Natural killer cell (primary cell): ENCODE data around the gene DYNC1H1. TPM values are rescaled to one million over a fixed set of nuclear protein-coding genes. Genes with fewer than 3 reads are reported as not detected.

ENCODE experiments used
- ATAC-seq, 3 donors: fragments of 150-1000 bp in 2 of 3; fragments of 200-7000 bp in 1 of 3; cut with Tn5 transposase; 1 replicate in 1 of 3; 2 replicates in 2 of 3; pipeline ENCODE4 v1.10.0; 2021; ENCODE audit warnings: mild to moderate bottlenecking in 2 of 3, moderate library complexity in 2 of 3
- DNase-seq, 2 donors: peaks; one replicate each; pipeline versions ENCODE4 v3.0.0 to v3.0.0-alpha.2; 2013 to 2021; ENCODE audit warnings: mixed read lengths in 1 of 2
- H3K27ac ChIP-seq: one replicate; pipeline ENCODE4 v1.5.1; 2013; ENCODE audit warnings: mild to moderate bottlenecking, low read length
- H3K27me3 ChIP-seq: one replicate; pipeline ENCODE4 v1.6.1; 2013; ENCODE audit warnings: low read length; ENCODE audit not compliant: control insufficient read depth, insufficient read depth
- H3K36me3 ChIP-seq: one replicate; pipeline ENCODE4 v1.6.1; 2013; ENCODE audit warnings: low read length; ENCODE audit not compliant: control insufficient read depth, insufficient read depth
- H3K4me1 ChIP-seq: one replicate; pipeline ENCODE4 v1.6.1; 2013; ENCODE audit warnings: low read length; ENCODE audit not compliant: control insufficient read depth, insufficient read depth
- H3K4me3 ChIP-seq: one replicate; pipeline ENCODE4 v1.5.1; 2013; ENCODE audit warnings: low read length
- H3K9me3 ChIP-seq: one replicate; pipeline ENCODE4 v1.6.1; 2013; ENCODE audit warnings: low read length; ENCODE audit not compliant: control insufficient read depth, insufficient read depth
- H3K27ac Mint-ChIP-seq, 2 donors: one replicate each; pipeline ENCODE4 v1.8.0; 2022; ENCODE audit warnings: mild to moderate bottlenecking in 2 of 2, mixed read lengths in 2 of 2, moderate library complexity in 1 of 2
- H3K27me3 Mint-ChIP-seq, 2 donors: one replicate each; pipeline ENCODE4 v1.8.0; 2022; ENCODE audit warnings: low read depth in 2 of 2, mixed read lengths in 2 of 2
- H3K36me3 Mint-ChIP-seq: one replicate; pipeline ENCODE4 v1.8.0; 2022; ENCODE audit warnings: mixed read lengths
- H3K4me1 Mint-ChIP-seq, 2 donors: one replicate each; pipeline ENCODE4 v1.8.0; 2022; ENCODE audit warnings: mixed read lengths in 2 of 2
- H3K4me3 Mint-ChIP-seq: one replicate; pipeline ENCODE4 v1.8.0; 2022; ENCODE audit warnings: mild to moderate bottlenecking, moderate library complexity, mixed read lengths
- H3K9me3 Mint-ChIP-seq, 2 donors: one replicate each; pipeline ENCODE4 v1.8.0; 2022; ENCODE audit warnings: mixed read lengths in 2 of 2
- CTCF ChIP-seq: fragments of 200-600 bp; IDR thresholded peaks from one replicate; pipeline ENCODE4 v1.8.0; 2022; ENCODE audit warnings: antibody characterized with exemption
- WGBS: methylation state at CpG from one replicate; pipeline ENCODE4 v1.1.7; 2013; ENCODE audit warnings: missing lambda C conversion rate; ENCODE audit not compliant: insufficient coverage; 5-methylcytosine and 5-hydroxymethylcytosine counted together
- intact Hi-C: fragments of 100-400 bp; cut with micrococcal nuclease; formaldehyde crosslinking; loops from one replicate; pipeline ENCODE4 v1.14.2; 2022
- total RNA-seq, 4 donors: library from RNA; stranded (reverse); fragments of 120-200 nt in 1 of 4; gene quantifications; one replicate each; pipeline versions ENCODE4 v1.2.3 to v1.2.4, GENCODE V29; 2013 to 2022

The DYNC1H1 gene
- total RNA-seq, 3 donors from 2014 or later (not counting 1 experiment from before 2014, with no cell fraction given), result 313 to 381 (median 349) TPM

DNA sequence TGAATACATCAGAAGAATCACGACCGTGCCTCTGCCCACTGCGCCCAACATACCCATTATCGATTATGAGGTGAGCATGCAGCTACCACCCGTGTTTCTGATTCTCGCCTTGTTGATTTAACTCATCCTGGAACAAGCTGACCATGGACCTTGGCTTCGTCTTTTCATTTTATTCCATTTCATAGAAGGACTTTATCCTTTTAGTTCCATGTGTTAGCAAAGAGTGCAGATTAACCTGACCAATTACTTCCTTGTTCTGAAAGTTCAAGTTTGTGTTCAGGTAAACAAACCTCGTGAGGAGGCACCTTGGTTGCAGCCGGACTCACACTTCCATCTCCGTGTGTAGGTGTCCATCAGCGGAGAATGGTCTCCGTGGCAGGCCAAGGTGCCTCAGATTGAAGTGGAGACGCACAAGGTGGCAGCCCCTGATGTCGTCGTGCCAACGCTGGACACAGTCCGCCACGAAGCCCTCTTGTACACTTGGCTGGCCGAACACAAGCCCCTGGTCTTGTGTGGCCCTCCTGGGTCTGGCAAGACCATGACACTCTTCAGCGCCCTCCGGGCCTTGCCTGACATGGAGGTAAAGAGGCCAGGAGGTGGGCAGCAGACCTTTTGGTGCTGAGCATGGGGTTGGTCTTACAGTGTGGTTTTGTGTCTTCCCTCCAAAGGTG, 52.2 kb downstream of the DYNC1H1 start:
- Mint-ChIP-seq H3K36me3 (peaks cover 14% of the 10 kb centered on the region), H3K9me3 (no peaks in the 10 kb centered on the region), H3K27me3 (no peaks in the 10 kb centered on the region), H3K27ac (no peak overlapping the region), H3K4me1 (no peaks in the 10 kb centered on the region), H3K4me3 (no peak overlapping the region)
- 97% methylated on average over 21 of the region's 21 CpGs for WGBS
- Histone ChIP-seq H3K4me1 (no peaks in the 10 kb centered on the region), H3K27ac (no peak overlapping the region), H3K4me3 (no peak overlapping the region), H3K9me3 (no peaks in the 10 kb centered on the region), H3K27me3 (no peaks in the 10 kb centered on the region), H3K36me3 (peaks cover 80% of the 10 kb centered on the region)
- TF ChIP-seq CTCF, result no peak
- DNase-seq, result no peak
- no peak for ATAC-seq
- intact Hi-C loops, result no loop called here

DNA sequence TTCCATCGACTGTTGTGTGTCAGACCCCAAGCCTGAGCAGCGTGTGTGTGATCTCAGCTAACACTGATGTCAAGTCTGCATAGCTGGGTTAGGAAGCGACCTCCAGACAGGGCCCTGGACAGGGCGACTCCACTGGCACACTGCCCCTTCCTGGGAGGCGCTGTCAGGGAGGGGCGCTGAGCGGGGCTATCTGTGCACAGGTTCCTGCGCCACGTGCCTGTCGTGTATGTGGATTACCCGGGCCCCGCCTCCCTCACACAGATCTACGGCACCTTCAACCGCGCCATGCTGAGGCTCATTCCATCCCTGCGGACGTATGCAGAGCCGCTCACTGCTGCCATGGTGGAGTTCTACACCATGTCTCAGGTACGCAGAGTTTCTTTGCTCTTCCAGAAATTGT, 53.9 kb downstream of the DYNC1H1 start:
- no peaks in the 10 kb centered on the region for H3K4me1 ChIP-seq
- intact Hi-C loops, result no loop called here
- no peak for TF ChIP-seq CTCF
- no peaks in the 10 kb centered on the region for H3K9me3 Mint-ChIP-seq
- H3K27ac Mint-ChIP-seq, result no peak overlapping the region
- H3K4me3 ChIP-seq, result no peak overlapping the region
- ATAC-seq, result peak in 2 of 3 donors; percentile 11 to 14
- no peaks in the 10 kb centered on the region for H3K27me3 ChIP-seq
- H3K27ac ChIP-seq, result no peak overlapping the region
- H3K27me3 Mint-ChIP-seq, result no peaks in the 10 kb centered on the region
- no peaks in the 10 kb centered on the region for H3K4me1 Mint-ChIP-seq
- peaks cover 79% of the 10 kb centered on the region for H3K36me3 ChIP-seq
- WGBS, result 96% methylated on average over 19 of the region's 19 CpGs
- peaks cover 4% of the 10 kb centered on the region for H3K36me3 Mint-ChIP-seq
- H3K4me3 Mint-ChIP-seq, result no peak overlapping the region
- no peak for DNase-seq
- no peaks in the 10 kb centered on the region for H3K9me3 ChIP-seq

DNA sequence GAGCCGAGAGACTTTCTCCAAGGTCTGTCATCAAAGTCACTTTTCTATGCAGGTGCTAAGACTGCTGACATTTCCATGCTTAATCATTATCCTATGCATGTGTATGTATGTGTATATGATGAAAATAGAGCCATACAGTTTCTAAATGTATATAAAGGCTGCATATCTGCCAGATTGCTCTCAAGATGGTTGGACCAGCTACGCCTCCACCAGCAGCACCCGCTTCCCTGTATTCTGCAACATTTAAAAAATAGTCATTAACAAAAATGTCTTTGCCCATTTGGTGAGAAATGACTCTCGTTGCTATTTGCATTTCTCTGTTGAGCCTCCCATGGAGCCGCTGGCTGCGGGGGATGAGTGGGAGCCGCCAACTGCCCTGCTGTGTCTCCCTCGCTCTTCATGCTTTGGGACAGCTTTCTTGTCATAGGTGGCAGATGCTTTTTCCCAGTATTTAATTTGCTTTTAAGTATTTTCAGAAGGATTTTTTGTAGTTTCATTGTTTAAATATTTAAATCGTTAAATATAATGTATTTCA, 54.7 kb downstream of the DYNC1H1 start:
- WGBS, result 94% methylated on average over 7 of the region's 9 CpGs
- no peaks in the 10 kb centered on the region for H3K27me3 ChIP-seq
- H3K4me3 ChIP-seq, result no peak overlapping the region
- no peaks in the 10 kb centered on the region for H3K27me3 Mint-ChIP-seq
- no peak overlapping the region for H3K4me3 Mint-ChIP-seq
- no peaks in the 10 kb centered on the region for H3K4me1 ChIP-seq
- DNase-seq (no peak), ATAC-seq (no peak)
- no peak for TF ChIP-seq CTCF
- no peaks in the 10 kb centered on the region for H3K9me3 Mint-ChIP-seq
- no peak overlapping the region for H3K27ac Mint-ChIP-seq
- H3K9me3 ChIP-seq, result no peaks in the 10 kb centered on the region
- intact Hi-C loops, result no loop called here
- peaks cover 3% of the 10 kb centered on the region for H3K36me3 Mint-ChIP-seq
- no peak overlapping the region for H3K27ac ChIP-seq
- H3K4me1 Mint-ChIP-seq, result no peaks in the 10 kb centered on the region
- peaks cover 78% of the 10 kb centered on the region for H3K36me3 ChIP-seq
